Measurements from ENCODE around the gene HSF2.

- TF ChIP-seq CTCF (IDR thresholded peaks at IDR 0.05) (no peak), POLR2A (IDR thresholded peaks at IDR 0.05) (no peak)
These were observed 29.3 kb downstream of the HSF2 start for GRCh38 chr6:122428781-122429180.

All from thyroid gland (tissue), 4 donors.